Measurements from ENCODE around the gene MIF4GD.
"Not testable (repeated sequence)": the region's sequence is repeated elsewhere in the genome, so short reads cannot be mapped to it uniquely, and the experiment has no call there.

Gene MIF4GD

GRCh38 chr17:75288359-75288758 lies 17.3 kb upstream of the MIF4GD start:
- no peak for DNase-seq

- no peak for DNase-seq
Measured at GRCh38 chr17:75287221-75287620, 16.2 kb upstream of the MIF4GD start.

- no peak for DNase-seq
Measured at GRCh38 chr17:75285123-75285522, 14.1 kb upstream of the MIF4GD start.

GRCh38 chr17:75280189-75280588 lies 9.2 kb upstream of the MIF4GD start:
- DNase-seq, result not testable (repeated sequence)

GRCh38 chr17:75277664-75278071 lies 6.6 kb upstream of the MIF4GD start:
- no peak for DNase-seq

GRCh38 chr17:75273977-75274708 lies 3.1 kb upstream of the MIF4GD start:
- no peak for DNase-seq

GRCh38 chr17:75272848-75273184 lies 1.8 kb upstream of the MIF4GD start:
- no peak for DNase-seq

- no peak for DNase-seq
Measured at GRCh38 chr17:75271955-75272847, 1.2 kb upstream of the MIF4GD start.

- DNase-seq, result peak; percentile 90
Measured at GRCh38 chr17:75271233-75271954, 363 bp upstream of the MIF4GD start.

- peak; percentile 50 for DNase-seq
Measured at GRCh38 chr17:75270218-75270965, 639 bp downstream of the MIF4GD start.

GRCh38 chr17:75269844-75270217 lies 1.2 kb downstream of the MIF4GD start:
- DNase-seq, result no peak

- no peak for DNase-seq
Measured at GRCh38 chr17:75267411-75268232, 3.4 kb downstream of the MIF4GD start.

GRCh38 chr17:75267153-75267410 lies 3.9 kb downstream of the MIF4GD start:
- DNase-seq, result no peak

GRCh38 chr17:75266316-75267152 lies 4.5 kb downstream of the MIF4GD start:
- no peak for DNase-seq

GRCh38 chr17:75265614-75266315 lies 5.3 kb downstream of the MIF4GD start:
- DNase-seq, result no peak

- no peak for DNase-seq
Measured at GRCh38 chr17:75263055-75263454, 8.0 kb downstream of the MIF4GD start.

GRCh38 chr17:75262112-75262606 lies 8.9 kb downstream of the MIF4GD start:
- no peak for DNase-seq

- DNase-seq, result peak; percentile 96
Measured at GRCh38 chr17:75261336-75262111, 9.5 kb downstream of the MIF4GD start, which contains the start of the genes GGA3 and MRPS7. Gene GGA3, minus strand, starts transcription at chr17:75261606. Its CDS starts 19 bp downstream, at chr17:75261587. Gene MRPS7, plus strand, starts transcription at chr17:75261879. Its CDS starts 22 bp downstream, at chr17:75261901.

GRCh38 chr17:75260641-75261335 lies 10.2 kb downstream of the MIF4GD start:
- DNase-seq, result no peak

Data from activated CD8-positive, alpha-beta memory T cell treated with anti-CD3 and anti-CD28 coated beads, Interleukin-2, amount 50 U/mL, for 4 hours (primary cell).